Progenitor cell of endocrine pancreas (in vitro differentiated cells): ENCODE data around the gene P4HTM. TPM values are rescaled to one million over a fixed set of nuclear protein-coding genes. Genes with fewer than 3 reads are reported as not detected.

ENCODE experiments used
- DNase-seq: peaks from one replicate; pipeline ENCODE4 v3.0.0; 2021; ENCODE audit warnings: low spot score; ENCODE audit not compliant: unreplicated experiment
- H3K27ac Mint-ChIP-seq: 2 replicates; pipeline ENCODE4 v1.8.0; 2021; ENCODE audit warnings: mild to moderate bottlenecking, moderate library complexity, mixed read lengths
- H3K27me3 Mint-ChIP-seq: 2 replicates; pipeline ENCODE4 v1.8.0; 2021; ENCODE audit warnings: mixed read lengths
- H3K36me3 Mint-ChIP-seq: 2 replicates; pipeline ENCODE4 v1.8.0; 2022; ENCODE audit warnings: mixed read lengths; ENCODE audit not compliant: insufficient read depth
- H3K4me1 Mint-ChIP-seq: 2 replicates; pipeline ENCODE4 v1.8.0; 2021; ENCODE audit warnings: low read depth, mixed read lengths
- H3K4me3 Mint-ChIP-seq: 2 replicates; pipeline ENCODE4 v1.8.0; 2021; ENCODE audit warnings: low read depth, mild to moderate bottlenecking, moderate library complexity, mixed read lengths
- H3K9me3 Mint-ChIP-seq: 2 replicates; pipeline ENCODE4 v1.8.0; 2021; ENCODE audit warnings: low read depth, mixed read lengths
- CTCF ChIP-seq: fragments of 200-600 bp; sonication (generic); IDR thresholded peaks from one replicate; pipeline ENCODE4 v1.5.0; 2021; ENCODE audit warnings: antibody characterized with exemption, mild to moderate bottlenecking; ENCODE audit not compliant: unreplicated experiment
- total RNA-seq: library from RNA; stranded (reverse); gene quantifications from 2 replicates; pipeline ENCODE4 v1.2.1, GENCODE V29; 2021

The P4HTM gene
- total RNA-seq, 1 donor from 2014 or later: 45.3 TPM

GRCh38 chr3:48974076-48974864 is 15.8 kb upstream of the P4HTM start:
- Mint-ChIP-seq H3K4me3 (no peak overlapping the region), H3K27me3 (no peaks in the 10 kb centered on the region), H3K4me1 (no peaks in the 10 kb centered on the region), H3K36me3 (peaks cover 9% of the 10 kb centered on the region), H3K27ac (no peak overlapping the region), H3K9me3 (no peaks in the 10 kb centered on the region)
- DNase-seq: no peak
- no peak for TF ChIP-seq CTCF

GRCh38 chr3:48979451-48979850 is 10.6 kb upstream of the P4HTM start:
- H3K9me3 Mint-ChIP-seq: no peaks in the 10 kb centered on the region
- TF ChIP-seq CTCF: no peak
- H3K36me3 Mint-ChIP-seq: peaks cover 16% of the 10 kb centered on the region
- no peaks in the 10 kb centered on the region for H3K4me1 Mint-ChIP-seq
- no peak overlapping the region for H3K27ac Mint-ChIP-seq
- no peak for DNase-seq
- no peaks in the 10 kb centered on the region for H3K27me3 Mint-ChIP-seq
- H3K4me3 Mint-ChIP-seq: no peak overlapping the region

- DNase-seq: no peak
- H3K9me3 Mint-ChIP-seq: no peaks in the 10 kb centered on the region
- no peaks in the 10 kb centered on the region for H3K27me3 Mint-ChIP-seq
- no peak overlapping the region for H3K27ac Mint-ChIP-seq
- no peaks in the 10 kb centered on the region for H3K4me1 Mint-ChIP-seq
- TF ChIP-seq CTCF: no peak
- peaks cover 14% of the 10 kb centered on the region for H3K36me3 Mint-ChIP-seq
- no peak overlapping the region for H3K4me3 Mint-ChIP-seq
Measured at GRCh38 chr3:48980295-48980694, 9.7 kb upstream of the P4HTM start.

- H3K4me1 Mint-ChIP-seq: no peaks in the 10 kb centered on the region
- H3K36me3 Mint-ChIP-seq: peaks cover 14% of the 10 kb centered on the region
Measured at GRCh38 chr3:48982016-48982415, 8.0 kb upstream of the P4HTM start.

GRCh38 chr3:48982686-48983085 is 7.4 kb upstream of the P4HTM start:
- Mint-ChIP-seq H3K4me3 (no peak overlapping the region), H3K27ac (no peak overlapping the region), H3K9me3 (no peaks in the 10 kb centered on the region), H3K27me3 (no peaks in the 10 kb centered on the region), H3K4me1 (no peaks in the 10 kb centered on the region), H3K36me3 (peaks cover 14% of the 10 kb centered on the region)
- no peak for DNase-seq
- TF ChIP-seq CTCF: no peak

More at GRCh38 chr3:48982016-48982415, 8.0 kb upstream of the P4HTM start:
- TF ChIP-seq CTCF: no peak
- Mint-ChIP-seq H3K4me3 (no peak overlapping the region), H3K9me3 (no peaks in the 10 kb centered on the region), H3K27me3 (no peaks in the 10 kb centered on the region), H3K27ac (no peak overlapping the region)
- DNase-seq: no peak
